Measurements from ENCODE around the gene PRUNE2. TPM values are rescaled to one million over a fixed set of nuclear protein-coding genes. Genes with fewer than 3 reads are reported as not detected.

Gene PRUNE2
- total and polyA plus RNA-seq, 2 experiments from 2014 or later, result 0.46 to 4.1 TPM

DNA sequence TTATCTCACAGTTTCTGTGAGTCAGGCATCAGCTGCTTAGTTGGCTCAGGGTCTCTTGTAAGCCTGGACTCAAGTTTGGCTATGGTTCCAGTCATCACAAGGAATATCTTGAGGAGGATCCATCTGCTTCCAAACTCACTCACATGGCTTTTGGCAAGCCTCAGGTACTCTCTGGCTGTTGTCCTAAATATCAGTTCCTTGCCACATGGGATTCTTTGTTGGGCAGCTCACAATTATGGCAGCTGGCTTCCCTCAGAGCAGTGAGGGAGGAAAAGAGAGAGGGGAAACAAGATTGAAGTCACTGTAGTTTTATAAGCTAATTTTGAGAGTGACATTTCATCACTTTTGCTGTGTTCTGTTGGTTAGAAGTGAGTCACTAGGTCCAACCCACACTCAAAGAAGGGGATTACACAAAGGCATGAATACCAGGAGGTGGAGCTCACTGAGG, 302.4 kb downstream of the PRUNE2 start:
- Histone ChIP-seq H3K27me3 (no peaks in the 10 kb centered on the region), H3K4me2 (no peak overlapping the region), H3K9me2 (replicated peaks; ENCODE audit: insufficient read depth) (no peaks in the 10 kb centered on the region), H4K20me1 (ENCODE audit: insufficient read depth, poor library complexity, severe bottlenecking) (no peaks in the 10 kb centered on the region), H3K4me3 (no peak overlapping the region), H3K36me3 (replicated peaks; ENCODE audit: insufficient read depth, low read depth) (no peaks in the 10 kb centered on the region), H3K79me2 (no peaks in the 10 kb centered on the region), H2AFZ (no peak overlapping the region), H3K27ac (no peak overlapping the region), H3K9me3 (ENCODE audit: low read depth) (no peaks in the 10 kb centered on the region), H3K4me1 (ENCODE audit: insufficient read depth) (peaks cover 8% of the 10 kb centered on the region)
- TF ChIP-seq, protein P1, sequence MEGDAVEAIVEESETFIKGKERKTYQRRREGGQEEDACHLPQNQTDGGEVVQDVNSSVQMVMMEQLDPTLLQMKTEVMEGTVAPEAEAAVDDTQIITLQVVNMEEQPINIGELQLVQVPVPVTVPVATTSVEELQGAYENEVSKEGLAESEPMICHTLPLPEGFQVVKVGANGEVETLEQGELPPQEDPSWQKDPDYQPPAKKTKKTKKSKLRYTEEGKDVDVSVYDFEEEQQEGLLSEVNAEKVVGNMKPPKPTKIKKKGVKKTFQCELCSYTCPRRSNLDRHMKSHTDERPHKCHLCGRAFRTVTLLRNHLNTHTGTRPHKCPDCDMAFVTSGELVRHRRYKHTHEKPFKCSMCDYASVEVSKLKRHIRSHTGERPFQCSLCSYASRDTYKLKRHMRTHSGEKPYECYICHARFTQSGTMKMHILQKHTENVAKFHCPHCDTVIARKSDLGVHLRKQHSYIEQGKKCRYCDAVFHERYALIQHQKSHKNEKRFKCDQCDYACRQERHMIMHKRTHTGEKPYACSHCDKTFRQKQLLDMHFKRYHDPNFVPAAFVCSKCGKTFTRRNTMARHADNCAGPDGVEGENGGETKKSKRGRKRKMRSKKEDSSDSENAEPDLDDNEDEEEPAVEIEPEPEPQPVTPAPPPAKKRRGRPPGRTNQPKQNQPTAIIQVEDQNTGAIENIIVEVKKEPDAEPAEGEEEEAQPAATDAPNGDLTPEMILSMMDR (IDR thresholded peaks at IDR 0.05; ENCODE audit: poor library complexity), result no peak
- TF ChIP-seq EZH2 (IDR thresholded peaks at IDR 0.05; ENCODE audit: borderline replicate concordance), result no peak
- TF ChIP-seq EZH2phosphoT487 (IDR thresholded peaks at IDR 0.05; ENCODE audit: low read depth, severe bottlenecking, unreplicated experiment), result no peak
- DNase-seq (ENCODE audit: low spot score), result no peak

DNA sequence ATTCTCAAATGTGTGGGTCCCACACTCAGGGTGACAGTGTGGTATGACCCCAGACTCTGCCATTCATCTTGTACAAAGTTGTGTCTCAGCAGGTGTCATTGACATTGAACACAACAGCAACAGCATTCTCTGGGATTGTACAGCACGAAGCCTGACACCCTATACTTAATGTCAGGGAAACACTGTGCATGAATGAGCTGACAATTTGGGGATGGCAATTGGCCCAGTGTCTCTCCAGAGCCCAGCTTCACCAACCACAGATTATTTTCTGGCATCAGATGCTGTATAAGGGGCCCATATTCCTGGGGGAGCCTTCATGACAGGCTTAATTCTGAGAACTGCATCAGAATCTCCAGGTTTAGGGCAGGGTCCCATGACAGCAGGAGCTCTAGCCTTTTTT, 303.7 kb downstream of the PRUNE2 start:
- no peaks in the 10 kb centered on the region for H4K20me1 ChIP-seq (ENCODE audit: insufficient read depth, poor library complexity, severe bottlenecking)
- no peaks in the 10 kb centered on the region for H3K36me3 ChIP-seq (replicated peaks; ENCODE audit: insufficient read depth, low read depth)
- peaks cover 8% of the 10 kb centered on the region for H3K4me1 ChIP-seq (ENCODE audit: insufficient read depth)
- H2AFZ ChIP-seq, result no peak overlapping the region
- no peaks in the 10 kb centered on the region for H3K27me3 ChIP-seq
- WGBS (ENCODE audit: low lambda C conversion rate, missing lambda C conversion rate), result 60% methylated on average over 1 of the region's 1 CpG
- no peaks in the 10 kb centered on the region for H3K9me2 ChIP-seq (replicated peaks; ENCODE audit: insufficient read depth)
- no peak overlapping the region for H3K4me3 ChIP-seq
- no peak overlapping the region for H3K4me2 ChIP-seq
- no peaks in the 10 kb centered on the region for H3K79me2 ChIP-seq
- no peak overlapping the region for H3K27ac ChIP-seq
- no peaks in the 10 kb centered on the region for H3K9me3 ChIP-seq (ENCODE audit: low read depth)
- TF ChIP-seq EZH2 (IDR thresholded peaks at IDR 0.05; ENCODE audit: borderline replicate concordance), result no peak
- TF ChIP-seq EZH2phosphoT487 (IDR thresholded peaks at IDR 0.05; ENCODE audit: low read depth, severe bottlenecking, unreplicated experiment), result no peak
- TF ChIP-seq, protein P1 (IDR thresholded peaks at IDR 0.05; ENCODE audit: poor library complexity), result no peak
- no peak for DNase-seq (ENCODE audit: low spot score)

DNA sequence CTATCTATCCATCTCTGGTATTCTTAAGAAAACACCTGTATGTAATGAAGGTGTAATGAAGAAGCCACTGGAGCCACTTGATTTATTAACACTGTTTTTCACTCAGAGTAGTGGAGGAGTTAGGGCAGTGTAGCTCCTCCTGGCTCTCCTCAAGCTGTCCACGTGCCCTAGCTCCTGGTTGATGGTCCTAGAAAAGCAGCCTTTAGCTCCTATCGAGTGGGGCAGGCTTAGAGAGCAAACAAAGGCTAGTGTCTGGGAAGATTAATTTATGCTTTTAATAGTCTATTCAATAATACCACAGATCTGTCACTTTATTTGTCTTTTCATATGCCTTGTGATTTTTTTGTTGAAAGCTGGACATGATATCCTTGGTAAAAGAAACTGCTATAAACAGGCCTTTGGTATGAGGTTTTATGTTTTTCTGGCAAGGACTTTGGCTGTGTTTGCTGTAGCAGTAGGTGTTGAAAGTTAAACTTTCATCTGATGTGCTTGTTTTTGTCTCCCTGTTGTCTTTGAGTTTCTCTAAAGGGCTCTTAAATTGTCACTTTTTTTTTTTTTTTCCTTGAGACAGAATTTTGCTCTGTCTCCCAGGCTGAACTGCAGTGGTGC, 305.8 kb downstream of the PRUNE2 start:
- no peaks in the 10 kb centered on the region for H3K79me2 ChIP-seq
- H3K9me3 ChIP-seq (ENCODE audit: low read depth), result no peaks in the 10 kb centered on the region
- H3K36me3 ChIP-seq (replicated peaks; ENCODE audit: insufficient read depth, low read depth), result no peaks in the 10 kb centered on the region
- H3K4me3 ChIP-seq, result no peak overlapping the region
- no peaks in the 10 kb centered on the region for H3K27me3 ChIP-seq
- no peak overlapping the region for H2AFZ ChIP-seq
- H3K4me2 ChIP-seq, result no peak overlapping the region
- TF ChIP-seq EZH2phosphoT487 (IDR thresholded peaks at IDR 0.05; ENCODE audit: low read depth, severe bottlenecking, unreplicated experiment), result no peak
- TF ChIP-seq, protein P1 (IDR thresholded peaks at IDR 0.05; ENCODE audit: poor library complexity), result no peak
- no peak for TF ChIP-seq EZH2 (IDR thresholded peaks at IDR 0.05; ENCODE audit: borderline replicate concordance)
- no peaks in the 10 kb centered on the region for H3K9me2 ChIP-seq (replicated peaks; ENCODE audit: insufficient read depth)
- H3K4me1 ChIP-seq (ENCODE audit: insufficient read depth), result peaks cover 8% of the 10 kb centered on the region
- peak overlapping the region; percentile 54 for H3K27ac ChIP-seq
- peak; percentile 26 for DNase-seq (ENCODE audit: low spot score)
- 32% methylated on average over 2 of the region's 2 CpGs for WGBS (ENCODE audit: low lambda C conversion rate, missing lambda C conversion rate)
- H4K20me1 ChIP-seq (ENCODE audit: insufficient read depth, poor library complexity, severe bottlenecking), result no peaks in the 10 kb centered on the region

Data from hepatocyte (in vitro differentiated cells).